Measurements from ENCODE around the gene IQCM.

Gene IQCM

DNA sequence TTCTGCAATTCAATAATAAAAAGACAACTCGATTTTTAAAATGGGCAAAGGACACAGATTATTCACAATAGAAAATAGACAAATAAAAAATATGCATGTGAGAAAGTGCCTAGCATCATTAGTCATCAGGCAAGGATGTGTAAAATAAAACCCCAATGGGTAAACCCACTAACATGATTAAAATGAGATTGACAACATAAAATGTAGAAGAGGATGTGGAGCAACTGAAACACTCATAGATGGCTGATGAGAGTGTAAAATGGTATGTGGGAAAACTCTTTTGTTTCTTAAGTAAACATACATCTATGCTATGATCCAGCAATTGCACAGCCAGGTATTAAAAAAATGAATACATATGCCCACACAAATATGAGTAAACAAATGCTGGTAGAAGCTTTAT is 177.6 kb downstream of the IQCM start:
- Histone ChIP-seq H3K4me1 (ENCODE audit: control insufficient read depth, insufficient read depth, low read length) (no peaks in the 10 kb centered on the region), H3K36me3 (ENCODE audit: control insufficient read depth, insufficient read depth, low read length) (no peaks in the 10 kb centered on the region), H3K4me3 (ENCODE audit: low read depth, low read length) (no peak overlapping the region), H3K27me3 (ENCODE audit: control insufficient read depth, insufficient read depth, low read length) (no peaks in the 10 kb centered on the region), H3K9ac (ENCODE audit: low read depth, low read length) (no peak overlapping the region), H3K9me3 (ENCODE audit: control insufficient read depth, insufficient read depth, low read length) (no peaks in the 10 kb centered on the region)

DNA sequence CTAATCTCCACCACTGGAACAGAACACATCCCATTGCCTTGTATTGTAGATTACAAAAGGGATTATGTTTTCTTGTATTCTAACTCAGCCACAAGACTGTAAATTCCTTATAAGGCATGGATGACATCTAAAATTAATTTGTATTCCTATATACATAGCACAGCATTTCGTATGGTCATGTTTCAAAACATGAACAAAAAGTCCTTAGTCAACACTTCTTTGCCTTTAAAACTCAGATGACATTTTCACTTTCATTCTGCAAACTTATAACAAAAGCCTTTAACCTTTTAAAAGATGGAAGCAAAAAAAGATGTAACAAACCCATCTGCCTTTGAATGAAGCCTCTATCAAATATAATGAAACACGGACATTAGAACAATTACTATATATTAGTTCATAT is 181.3 kb downstream of the IQCM start:
- Histone ChIP-seq H3K27me3 (ENCODE audit: control insufficient read depth, insufficient read depth, low read length) (no peaks in the 10 kb centered on the region), H3K4me1 (ENCODE audit: control insufficient read depth, insufficient read depth, low read length) (no peaks in the 10 kb centered on the region), H3K9ac (ENCODE audit: low read depth, low read length) (no peak overlapping the region), H3K36me3 (ENCODE audit: control insufficient read depth, insufficient read depth, low read length) (no peaks in the 10 kb centered on the region), H3K9me3 (ENCODE audit: control insufficient read depth, insufficient read depth, low read length) (no peaks in the 10 kb centered on the region), H3K4me3 (ENCODE audit: low read depth, low read length) (no peak overlapping the region)

- H3K27me3 ChIP-seq (ENCODE audit: control insufficient read depth, insufficient read depth, low read length), result no peaks in the 10 kb centered on the region
- no peaks in the 10 kb centered on the region for H3K36me3 ChIP-seq (ENCODE audit: control insufficient read depth, insufficient read depth, low read length)
- no peaks in the 10 kb centered on the region for H3K9me3 ChIP-seq (ENCODE audit: control insufficient read depth, insufficient read depth, low read length)
- H3K4me1 ChIP-seq (ENCODE audit: control insufficient read depth, insufficient read depth, low read length), result no peaks in the 10 kb centered on the region
- H3K9ac ChIP-seq (ENCODE audit: low read depth, low read length), result no peak overlapping the region
- H3K4me3 ChIP-seq (ENCODE audit: low read depth, low read length), result no peak overlapping the region
These were observed 184.0 kb downstream of the IQCM start for GRCh38 chr4:149631629-149632028.

DNA sequence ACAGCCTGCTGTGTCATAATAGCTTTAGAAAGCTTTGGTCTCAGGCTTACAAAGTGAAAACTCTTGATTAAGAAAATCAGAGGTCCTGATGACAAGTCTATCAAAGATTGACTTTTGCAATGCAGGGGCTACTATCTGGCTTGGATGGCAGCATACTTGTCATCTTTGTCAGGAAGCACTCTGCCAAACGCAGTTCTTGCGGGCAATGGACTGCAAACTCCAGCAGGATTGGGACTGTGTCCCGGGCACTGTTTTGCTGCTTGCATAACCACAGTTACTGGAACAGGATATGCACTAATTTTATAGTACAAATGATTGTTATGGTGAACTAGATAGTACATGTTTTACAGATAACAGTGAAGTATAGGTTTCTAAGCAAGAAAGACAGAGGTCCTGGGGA is 185.6 kb downstream of the IQCM start:
- H3K4me1 ChIP-seq (ENCODE audit: control insufficient read depth, insufficient read depth, low read length), result no peaks in the 10 kb centered on the region
- no peak overlapping the region for H3K4me3 ChIP-seq (ENCODE audit: low read depth, low read length)
- no peaks in the 10 kb centered on the region for H3K9me3 ChIP-seq (ENCODE audit: control insufficient read depth, insufficient read depth, low read length)
- H3K9ac ChIP-seq (ENCODE audit: low read depth, low read length), result no peak overlapping the region
- no peaks in the 10 kb centered on the region for H3K27me3 ChIP-seq (ENCODE audit: control insufficient read depth, insufficient read depth, low read length)
- no peaks in the 10 kb centered on the region for H3K36me3 ChIP-seq (ENCODE audit: control insufficient read depth, insufficient read depth, low read length)

- Histone ChIP-seq H3K9ac (ENCODE audit: low read depth, low read length) (no peak overlapping the region), H3K9me3 (ENCODE audit: control insufficient read depth, insufficient read depth, low read length) (no peaks in the 10 kb centered on the region), H3K27me3 (ENCODE audit: control insufficient read depth, insufficient read depth, low read length) (no peaks in the 10 kb centered on the region), H3K36me3 (ENCODE audit: control insufficient read depth, insufficient read depth, low read length) (no peaks in the 10 kb centered on the region), H3K4me1 (ENCODE audit: control insufficient read depth, insufficient read depth, low read length) (peaks cover 11% of the 10 kb centered on the region), H3K4me3 (ENCODE audit: low read depth, low read length) (no peak overlapping the region)
These were observed 209.9 kb downstream of the IQCM start for GRCh38 chr4:149605601-149606378.

DNA sequence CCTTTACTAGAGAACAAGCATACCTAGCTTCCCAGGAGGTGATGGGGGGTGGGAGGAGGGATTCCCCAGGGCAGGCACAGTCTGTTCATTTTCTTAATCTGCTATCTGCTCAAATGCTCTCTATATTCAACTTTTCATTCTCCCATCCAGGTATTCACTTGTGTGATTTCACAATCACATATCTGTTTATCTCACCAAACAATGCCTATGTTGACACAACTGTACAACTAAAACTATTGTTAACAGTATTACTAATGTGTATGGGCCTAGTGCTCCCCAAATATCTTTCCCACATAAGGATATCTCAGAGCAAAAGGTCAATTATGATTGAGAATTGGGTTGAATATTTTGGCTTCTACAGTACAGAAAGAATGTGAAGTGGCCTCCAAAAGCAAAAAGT is 210.8 kb downstream of the IQCM start:
- H3K4me1 ChIP-seq (ENCODE audit: control insufficient read depth, insufficient read depth, low read length), result peaks cover 11% of the 10 kb centered on the region
- H3K9me3 ChIP-seq (ENCODE audit: control insufficient read depth, insufficient read depth, low read length), result no peaks in the 10 kb centered on the region
- H3K4me3 ChIP-seq (ENCODE audit: low read depth, low read length), result no peak overlapping the region
- no peaks in the 10 kb centered on the region for H3K27me3 ChIP-seq (ENCODE audit: control insufficient read depth, insufficient read depth, low read length)
- H3K36me3 ChIP-seq (ENCODE audit: control insufficient read depth, insufficient read depth, low read length), result no peaks in the 10 kb centered on the region
- H3K9ac ChIP-seq (ENCODE audit: low read depth, low read length), result no peak overlapping the region

- Histone ChIP-seq H3K9me3 (ENCODE audit: control insufficient read depth, insufficient read depth, low read length) (no peaks in the 10 kb centered on the region), H3K27me3 (ENCODE audit: control insufficient read depth, insufficient read depth, low read length) (no peaks in the 10 kb centered on the region), H3K9ac (ENCODE audit: low read depth, low read length) (no peak overlapping the region), H3K36me3 (ENCODE audit: control insufficient read depth, insufficient read depth, low read length) (no peaks in the 10 kb centered on the region), H3K4me1 (ENCODE audit: control insufficient read depth, insufficient read depth, low read length) (no peaks in the 10 kb centered on the region), H3K4me3 (ENCODE audit: low read depth, low read length) (no peak overlapping the region)
These were observed 220.1 kb downstream of the IQCM start for GRCh38 chr4:149595500-149595899.

DNA sequence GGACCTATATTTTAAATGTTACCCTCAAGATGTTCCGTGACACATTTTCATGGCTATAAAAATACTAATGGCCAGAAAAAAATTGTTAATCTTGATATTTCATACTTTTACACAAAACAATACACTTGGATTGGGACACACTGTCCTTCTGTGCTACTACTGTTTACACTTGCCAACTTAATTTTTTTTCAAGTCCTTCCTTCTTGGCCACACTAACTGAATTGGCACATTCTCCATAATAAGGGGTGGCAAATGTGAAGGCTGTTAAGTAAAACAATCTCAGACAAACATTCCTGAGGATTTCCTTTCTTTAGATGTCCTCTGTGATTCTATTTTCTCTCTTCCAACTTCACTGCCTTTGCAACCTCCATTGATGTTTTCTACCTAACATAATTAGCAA is 225.8 kb downstream of the IQCM start:
- H3K4me1 ChIP-seq (ENCODE audit: control insufficient read depth, insufficient read depth, low read length), result no peaks in the 10 kb centered on the region
- no peaks in the 10 kb centered on the region for H3K36me3 ChIP-seq (ENCODE audit: control insufficient read depth, insufficient read depth, low read length)
- no peaks in the 10 kb centered on the region for H3K9me3 ChIP-seq (ENCODE audit: control insufficient read depth, insufficient read depth, low read length)
- no peak overlapping the region for H3K4me3 ChIP-seq (ENCODE audit: low read depth, low read length)
- H3K27me3 ChIP-seq (ENCODE audit: control insufficient read depth, insufficient read depth, low read length), result no peaks in the 10 kb centered on the region
- H3K9ac ChIP-seq (ENCODE audit: low read depth, low read length), result no peak overlapping the region

DNA sequence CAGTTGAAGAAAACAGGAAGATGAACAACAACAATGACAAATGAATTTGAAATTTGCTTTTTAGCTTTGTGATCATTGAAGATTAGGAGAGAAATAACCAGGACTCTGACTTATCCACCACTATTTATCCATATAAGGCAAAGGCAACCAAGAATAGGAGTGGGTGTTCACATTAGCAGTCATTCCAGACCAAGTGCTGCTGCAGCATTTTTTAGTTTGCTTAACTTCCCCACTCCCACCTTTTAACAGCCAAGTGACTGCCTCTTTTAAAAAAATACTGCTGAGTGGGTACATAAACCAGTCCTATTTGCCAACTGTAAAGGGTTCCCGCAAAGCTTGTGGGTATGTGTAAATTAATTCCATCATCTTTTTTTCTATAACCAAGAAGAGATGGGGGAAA is 230.9 kb downstream of the IQCM start:
- Histone ChIP-seq H3K4me3 (ENCODE audit: low read depth, low read length) (no peak overlapping the region), H3K9ac (ENCODE audit: low read depth, low read length) (no peak overlapping the region), H3K27me3 (ENCODE audit: control insufficient read depth, insufficient read depth, low read length) (no peaks in the 10 kb centered on the region), H3K4me1 (ENCODE audit: control insufficient read depth, insufficient read depth, low read length) (no peaks in the 10 kb centered on the region), H3K36me3 (ENCODE audit: control insufficient read depth, insufficient read depth, low read length) (no peaks in the 10 kb centered on the region), H3K9me3 (ENCODE audit: control insufficient read depth, insufficient read depth, low read length) (no peaks in the 10 kb centered on the region)

DNA sequence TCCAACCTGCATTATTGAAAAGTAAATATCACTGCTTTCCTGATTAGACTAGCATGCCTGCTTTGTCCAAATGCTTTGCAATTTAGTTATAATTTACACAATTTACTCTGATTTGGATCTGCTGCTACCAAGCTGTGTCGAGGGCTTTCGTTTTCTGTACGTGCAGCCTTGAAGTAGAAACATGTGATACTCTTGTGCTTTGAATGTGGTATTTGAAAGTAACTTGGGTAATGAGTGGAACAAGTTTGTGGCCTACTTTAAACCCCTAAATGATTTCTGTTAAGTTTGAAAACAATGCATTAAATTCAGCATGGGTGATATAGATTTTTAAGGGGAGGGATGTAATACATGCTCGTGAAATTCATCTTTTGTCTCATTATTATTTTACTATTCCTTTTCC is 240.7 kb downstream of the IQCM start:
- Histone ChIP-seq H3K9me3 (ENCODE audit: control insufficient read depth, insufficient read depth, low read length) (no peaks in the 10 kb centered on the region), H3K4me3 (ENCODE audit: low read depth, low read length) (no peak overlapping the region), H3K9ac (ENCODE audit: low read depth, low read length) (no peak overlapping the region), H3K4me1 (ENCODE audit: control insufficient read depth, insufficient read depth, low read length) (no peaks in the 10 kb centered on the region), H3K27me3 (ENCODE audit: control insufficient read depth, insufficient read depth, low read length) (no peaks in the 10 kb centered on the region), H3K36me3 (ENCODE audit: control insufficient read depth, insufficient read depth, low read length) (no peaks in the 10 kb centered on the region)

- Histone ChIP-seq H3K9ac (ENCODE audit: low read depth, low read length) (no peak overlapping the region), H3K27me3 (ENCODE audit: control insufficient read depth, insufficient read depth, low read length) (no peaks in the 10 kb centered on the region), H3K9me3 (ENCODE audit: control insufficient read depth, insufficient read depth, low read length) (no peaks in the 10 kb centered on the region), H3K4me3 (ENCODE audit: low read depth, low read length) (no peak overlapping the region), H3K36me3 (ENCODE audit: control insufficient read depth, insufficient read depth, low read length) (no peaks in the 10 kb centered on the region), H3K4me1 (ENCODE audit: control insufficient read depth, insufficient read depth, low read length) (no peaks in the 10 kb centered on the region)
These were observed 242.9 kb downstream of the IQCM start for GRCh38 chr4:149572716-149573115.

GRCh38 chr4:149555799-149556198 is 259.8 kb downstream of the IQCM start:
- H3K36me3 ChIP-seq (ENCODE audit: control insufficient read depth, insufficient read depth, low read length), result no peaks in the 10 kb centered on the region
- H3K27me3 ChIP-seq (ENCODE audit: control insufficient read depth, insufficient read depth, low read length), result no peaks in the 10 kb centered on the region
- H3K9me3 ChIP-seq (ENCODE audit: control insufficient read depth, insufficient read depth, low read length), result no peaks in the 10 kb centered on the region
- no peak overlapping the region for H3K4me3 ChIP-seq (ENCODE audit: low read depth, low read length)
- H3K9ac ChIP-seq (ENCODE audit: low read depth, low read length), result no peak overlapping the region
- no peaks in the 10 kb centered on the region for H3K4me1 ChIP-seq (ENCODE audit: control insufficient read depth, insufficient read depth, low read length)
